AG04450 (cell line): ENCODE data around the gene GRID1. TPM values are rescaled to one million over a fixed set of nuclear protein-coding genes. Genes with fewer than 3 reads are reported as not detected.

Experiments used
- CTCF ChIA-PET: fragments of 300-600, 350-600 bp; formaldehyde crosslinking; extraction: SDS; loops from one replicate; lab custom pipeline; 2022; ENCODE audit warnings: antibody characterized with exemption, inconsistent platforms; lab: Charles Lee
- POLR2A ChIA-PET: fragments of 350-600 bp; formaldehyde crosslinking; extraction: SDS; loops from one replicate; lab custom pipeline; 2021; ENCODE audit warnings: antibody characterized with exemption, inconsistent platforms; lab: Yijun Ruan, JAX
- DNase-seq: peaks from one replicate; pipeline ENCODE4 v3.0.0-alpha.2; 2011; ENCODE audit warnings: low read depth, low spot score
- H3K27ac ChIP-seq: one replicate; pipeline ENCODE4 v1.5.1; 2012; ENCODE audit warnings: low read depth, low read length, control low read depth
- H3K27me3 ChIP-seq: one replicate; pipeline ENCODE4 v1.6.0; 2012; ENCODE audit warnings: low read length; ENCODE audit not compliant: control insufficient read depth, insufficient read depth
- H3K4me3 ChIP-seq: 2 replicates; pipeline ENCODE4 v1.5.1; 2011; ENCODE audit warnings: mild to moderate bottlenecking, low read depth, low read length, control low read depth
- H3K9me3 ChIP-seq: 2 replicates; pipeline ENCODE4 v1.5.1; 2012; ENCODE audit warnings: low read length; ENCODE audit not compliant: control insufficient read depth, insufficient read depth
- CTCF ChIP-seq: IDR thresholded peaks from 2 replicates; pipeline ENCODE4 v1.5.1; 2011; ENCODE audit warnings: low read depth, low read length, control low read depth, inconsistent platforms
- polyA plus RNA-seq: library from polyadenylated mRNA; depleted of rRNA; stranded (reverse); fragments of >200 nt; gene quantifications from 2 replicates; pipeline ENCODE4 v1.2.3, GENCODE V29; 2011

The GRID1 gene
- polyA plus RNA-seq, 1 experiment: not detected

- Histone ChIP-seq H3K27ac (no peak overlapping the region), H3K9me3 (no peaks in the 10 kb centered on the region), H3K4me3 (no peak overlapping the region), H3K27me3 (no peaks in the 10 kb centered on the region)
- ChIA-PET CTCF (no interaction called here), POLR2A (no interaction called here)
- TF ChIP-seq CTCF: no peak
- no peak for DNase-seq
Measured at GRCh38 chr10:86295791-86296190, 70.8 kb downstream of the GRID1 start.

DNA sequence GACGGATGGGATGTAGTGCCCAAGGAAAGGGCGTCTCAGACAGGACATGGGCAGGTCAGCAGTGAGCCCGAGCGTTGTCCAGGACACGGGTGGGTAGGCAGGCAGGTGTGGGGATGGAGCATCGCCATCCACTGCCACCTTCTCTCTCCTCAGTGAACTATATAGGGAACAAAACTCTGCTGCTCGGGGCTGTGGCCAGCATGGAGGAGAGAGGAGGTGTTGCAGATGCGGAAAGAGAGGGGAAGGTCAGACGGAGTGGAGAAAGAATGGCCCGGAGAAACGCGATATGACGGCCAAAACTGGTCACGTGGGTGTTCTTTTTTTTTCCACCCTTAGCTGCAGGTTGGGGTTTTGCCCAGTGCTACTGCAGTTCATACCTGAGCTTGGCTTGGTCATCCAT lies 71.2 kb downstream of the GRID1 start:
- Histone ChIP-seq H3K27me3 (no peaks in the 10 kb centered on the region), H3K9me3 (no peaks in the 10 kb centered on the region), H3K27ac (no peak overlapping the region), H3K4me3 (no peak overlapping the region)
- POLR2A ChIA-PET: no interaction called here
- CTCF ChIA-PET: no interaction called here
- no peak for DNase-seq
- TF ChIP-seq CTCF: no peak

GRCh38 chr10:86294346-86295265 lies 72.0 kb downstream of the GRID1 start:
- no peaks in the 10 kb centered on the region for H3K27me3 ChIP-seq
- H3K4me3 ChIP-seq: no peak overlapping the region
- no peak for TF ChIP-seq CTCF
- ChIA-PET CTCF (no interaction called here), POLR2A (no interaction called here)
- no peak overlapping the region for H3K27ac ChIP-seq
- H3K9me3 ChIP-seq: no peaks in the 10 kb centered on the region
- DNase-seq: no peak

DNA sequence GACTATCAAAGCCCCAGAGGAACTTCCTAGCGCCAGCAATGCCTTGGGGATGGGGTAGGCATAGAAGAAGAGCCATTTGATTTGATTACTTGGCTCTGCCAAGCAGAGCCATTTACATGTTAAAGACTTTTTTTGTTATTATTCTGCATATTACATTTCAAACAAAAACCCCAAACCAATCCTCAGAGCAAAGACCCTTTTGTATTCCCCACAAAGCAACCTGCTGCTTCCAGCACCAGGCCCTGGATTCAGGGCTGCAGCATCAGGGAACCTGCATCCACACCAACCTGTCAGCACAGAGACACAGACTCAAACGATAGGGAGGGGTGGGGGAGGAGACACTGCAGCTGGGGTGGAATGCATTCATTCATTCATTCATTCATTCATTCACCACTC lies 73.2 kb downstream of the GRID1 start:
- no peaks in the 10 kb centered on the region for H3K9me3 ChIP-seq
- no peak for TF ChIP-seq CTCF
- H3K27me3 ChIP-seq: no peaks in the 10 kb centered on the region
- H3K4me3 ChIP-seq: no peak overlapping the region
- DNase-seq: no peak
- ChIA-PET CTCF (no interaction called here), POLR2A (no interaction called here)
- H3K27ac ChIP-seq: no peak overlapping the region
